ENCODE data around the gene MRPL33. TPM values are rescaled to one million over a fixed set of nuclear protein-coding genes. Genes with fewer than 3 reads are reported as not detected.

The MRPL33 gene
- total RNA-seq, 4 donors from 2014 or later, result 72.1 to 138 (median 82.6) TPM

DNA sequence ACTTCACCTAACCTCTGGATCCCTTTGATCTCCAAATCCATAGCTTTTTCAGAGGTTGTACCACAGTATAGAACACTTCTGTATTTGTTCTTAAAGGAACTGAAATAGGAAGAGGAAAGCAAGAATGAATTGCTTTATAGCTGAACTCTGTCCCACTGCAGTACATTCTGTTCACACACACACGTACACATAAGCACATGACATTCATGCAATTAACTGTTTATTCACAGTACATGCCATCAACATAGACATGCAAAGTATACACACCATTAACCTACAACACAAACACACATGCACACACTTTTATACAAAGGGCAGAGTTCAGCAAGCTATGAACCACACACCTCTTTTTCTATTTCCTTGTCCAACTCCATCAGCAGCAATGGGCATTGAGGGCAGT is 43.2 kb downstream of the MRPL33 start:
- TF ChIP-seq, protein P1, sequence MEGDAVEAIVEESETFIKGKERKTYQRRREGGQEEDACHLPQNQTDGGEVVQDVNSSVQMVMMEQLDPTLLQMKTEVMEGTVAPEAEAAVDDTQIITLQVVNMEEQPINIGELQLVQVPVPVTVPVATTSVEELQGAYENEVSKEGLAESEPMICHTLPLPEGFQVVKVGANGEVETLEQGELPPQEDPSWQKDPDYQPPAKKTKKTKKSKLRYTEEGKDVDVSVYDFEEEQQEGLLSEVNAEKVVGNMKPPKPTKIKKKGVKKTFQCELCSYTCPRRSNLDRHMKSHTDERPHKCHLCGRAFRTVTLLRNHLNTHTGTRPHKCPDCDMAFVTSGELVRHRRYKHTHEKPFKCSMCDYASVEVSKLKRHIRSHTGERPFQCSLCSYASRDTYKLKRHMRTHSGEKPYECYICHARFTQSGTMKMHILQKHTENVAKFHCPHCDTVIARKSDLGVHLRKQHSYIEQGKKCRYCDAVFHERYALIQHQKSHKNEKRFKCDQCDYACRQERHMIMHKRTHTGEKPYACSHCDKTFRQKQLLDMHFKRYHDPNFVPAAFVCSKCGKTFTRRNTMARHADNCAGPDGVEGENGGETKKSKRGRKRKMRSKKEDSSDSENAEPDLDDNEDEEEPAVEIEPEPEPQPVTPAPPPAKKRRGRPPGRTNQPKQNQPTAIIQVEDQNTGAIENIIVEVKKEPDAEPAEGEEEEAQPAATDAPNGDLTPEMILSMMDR (IDR thresholded peaks at IDR 0.05; ENCODE audit: low read depth), result no peak

- TF ChIP-seq, protein P1 (IDR thresholded peaks at IDR 0.05; ENCODE audit: low read depth), result no peak
Observed at GRCh38 chr2:27815860-27816438, 44.4 kb downstream of the MRPL33 start.

DNA sequence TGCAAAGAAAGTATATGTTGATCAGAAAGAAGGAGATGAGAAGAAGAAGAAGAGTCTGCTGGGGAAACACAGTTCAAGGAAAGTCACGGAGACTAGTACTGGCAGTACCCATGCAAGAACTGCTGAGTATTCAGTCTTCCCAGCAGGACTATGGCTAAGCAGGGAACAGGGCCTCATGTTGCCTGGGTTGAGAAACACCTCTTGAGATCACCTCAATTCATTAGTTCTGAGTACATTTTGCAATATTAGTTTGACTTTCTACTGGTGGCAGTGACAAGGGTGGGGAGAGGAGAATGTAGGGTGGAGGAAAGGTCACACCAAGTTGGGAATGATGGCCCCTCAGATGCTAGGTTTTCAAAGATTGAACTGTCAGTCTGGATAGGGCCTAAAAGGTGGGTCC is 50.5 kb downstream of the MRPL33 start:
- TF ChIP-seq, protein P1 (IDR thresholded peaks at IDR 0.05; ENCODE audit: low read depth), result no peak

DNA sequence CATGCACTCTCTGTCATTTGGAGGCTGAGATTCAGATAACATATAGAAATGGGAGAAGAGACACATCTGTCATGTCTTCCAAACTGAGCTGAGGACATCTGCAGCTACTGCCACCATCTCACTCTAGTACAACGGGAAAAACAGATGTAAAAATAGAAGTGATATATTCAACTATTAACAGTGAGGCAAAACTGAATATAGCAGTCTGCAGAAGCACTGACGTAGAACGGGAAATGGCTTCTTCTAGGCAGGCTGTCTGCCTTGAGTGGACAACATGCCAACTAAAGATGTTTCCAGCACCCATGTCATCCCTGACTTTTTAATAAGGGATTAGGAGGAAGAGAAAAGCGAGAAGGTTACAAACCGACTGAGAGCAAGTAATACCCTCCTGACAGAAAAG is 51.6 kb downstream of the MRPL33 start:
- TF ChIP-seq, protein P1 (IDR thresholded peaks at IDR 0.05; ENCODE audit: low read depth), result no peak

GRCh38 chr2:27823569-27823968 is 52.0 kb downstream of the MRPL33 start:
- TF ChIP-seq, protein P1 (IDR thresholded peaks at IDR 0.05; ENCODE audit: low read depth), result no peak

DNA sequence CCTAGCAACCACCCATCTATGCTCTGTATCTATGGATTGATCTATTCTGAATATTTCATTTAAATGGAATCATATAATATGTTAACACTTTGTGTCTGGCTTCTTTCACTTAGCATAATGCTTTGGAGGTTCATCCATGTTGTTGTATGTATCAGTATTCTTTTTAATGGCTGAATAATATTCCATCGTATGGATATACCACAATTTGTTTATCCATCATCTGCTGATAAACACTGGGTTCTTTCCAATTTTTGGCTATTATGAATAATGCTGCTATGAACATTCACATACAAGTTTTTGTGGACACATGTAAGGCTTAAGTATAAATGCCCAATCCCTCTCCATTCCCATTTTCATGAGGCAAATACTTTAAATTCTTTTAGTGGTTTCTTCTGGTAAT is 52.9 kb downstream of the MRPL33 start:
- TF ChIP-seq, protein P1 (IDR thresholded peaks at IDR 0.05; ENCODE audit: low read depth), result no peak

DNA sequence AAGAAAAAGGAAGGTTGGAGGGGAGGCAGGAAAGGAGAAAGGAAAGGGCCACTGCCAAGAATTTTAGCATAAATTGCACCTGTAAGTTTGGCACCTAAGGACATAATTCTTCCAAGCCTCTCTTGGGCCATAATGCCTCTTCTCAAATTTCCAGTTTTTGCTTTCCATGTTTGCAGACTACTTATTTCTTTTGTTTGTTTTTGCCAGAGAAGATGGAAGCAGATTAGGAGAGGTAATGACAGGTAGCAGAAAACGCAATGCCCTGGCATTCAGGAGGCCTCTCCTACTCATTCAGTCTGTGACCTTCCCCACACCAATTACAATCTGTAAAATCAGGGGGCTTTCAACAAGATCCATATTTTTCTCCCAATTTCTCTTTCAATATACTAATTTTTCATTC is 56.8 kb downstream of the MRPL33 start:
- TF ChIP-seq, protein P1 (IDR thresholded peaks at IDR 0.05; ENCODE audit: low read depth), result no peak

Other genes with a start within 250 kb of the MRPL33 start
- gene ZNF512, start 188.7 kb upstream of the MRPL33 start, total RNA-seq, result 10 to 100 TPM; 17.1 to 24.6 (median 21.9) TPM
- 1 to 10 TPM; 2.5 to 6.6 (median 4.1) TPM for gene CCDC121, start 142.7 kb upstream of the MRPL33 start, total RNA-seq
- 10 to 100 TPM; 19.6 to 32.3 (median 27.6) TPM for gene GPN1, start 142.7 kb upstream of the MRPL33 start, total RNA-seq
- gene SUPT7L, start 108.1 kb upstream of the MRPL33 start, total RNA-seq, result 10 to 100 TPM; 18.7 to 30.3 (median 23.3) TPM
- 10 to 100 TPM; 20.7 to 23.1 (median 22.3) TPM for gene SLC4A1AP, start 107.8 kb upstream of the MRPL33 start, total RNA-seq
- 1 to 10 TPM; 1.5 to 3.1 (median 2.1) TPM for gene RBKS, start 118.7 kb downstream of the MRPL33 start, total RNA-seq
- 10 to 100 TPM; 34.4 to 44.9 (median 38.3) TPM for gene BABAM2, start 119.0 kb downstream of the MRPL33 start, total RNA-seq